Aorta (tissue), 5 donors: ENCODE measurements around the gene CGB5. TPM values are rescaled to one million over a fixed set of nuclear protein-coding genes. Genes with fewer than 3 reads are reported as not detected.
"Not testable (repeated sequence)": the region's sequence is repeated elsewhere in the genome, so short reads cannot be mapped to it uniquely, and the experiment has no call there.

Experiments
- ATAC-seq: fragments of 200-7000 bp; cut with Tn5 transposase; one replicate; pipeline ENCODE4 v1.9.1; 2022; ENCODE audit warnings: moderate library complexity; ENCODE audit not compliant: low FRiP score
- DNase-seq, 2 donors: peaks; one replicate each; pipeline ENCODE4 v3.0.0-alpha.2; 2020
- H3K27ac ChIP-seq, 2 donors: one replicate each; pipeline ENCODE4 v1.5.1; 2013; ENCODE audit warnings: low read length in 2 of 2, mild to moderate bottlenecking in 2 of 2, moderate library complexity in 2 of 2, control low read depth in 1 of 2, inconsistent platforms in 1 of 2, low read depth in 1 of 2
- H3K27me3 ChIP-seq, 2 donors: one replicate each; pipeline ENCODE4 v1.6.1; 2013; ENCODE audit warnings: control low read depth in 1 of 2, low read length in 1 of 2, mild to moderate bottlenecking in 1 of 2, moderate library complexity in 1 of 2; ENCODE audit not compliant: insufficient read depth in 2 of 2, control insufficient read depth in 1 of 2
- H3K36me3 ChIP-seq, 2 donors: one replicate each; pipeline ENCODE4 v1.6.1; 2013; ENCODE audit warnings: control low read depth in 1 of 2, low read length in 1 of 2, mild to moderate bottlenecking in 1 of 2; ENCODE audit not compliant: insufficient read depth in 2 of 2, control insufficient read depth in 1 of 2
- H3K4me1 ChIP-seq, 2 donors: one replicate each; pipeline ENCODE4 v1.6.1; 2013; ENCODE audit warnings: low read length in 2 of 2, control low read depth in 1 of 2, mild to moderate bottlenecking in 1 of 2, moderate library complexity in 1 of 2; ENCODE audit not compliant: insufficient read depth in 2 of 2, control insufficient read depth in 1 of 2
- H3K4me3 ChIP-seq, 2 donors: one replicate each; pipeline ENCODE4 v1.5.1; 2013; ENCODE audit warnings: low read length in 2 of 2, control low read depth in 1 of 2, mild to moderate bottlenecking in 1 of 2
- H3K9me3 ChIP-seq: one replicate; pipeline ENCODE4 v1.6.1; 2013; ENCODE audit warnings: mild to moderate bottlenecking, low read length; ENCODE audit not compliant: control insufficient read depth
- WGBS, 2 donors: extraction: QIAGEN DNeasy Blood & Tissue Kit; methylation state at CpG; one replicate each; pipeline ENCODE4 v1.1.7; 2013; 5-methylcytosine and 5-hydroxymethylcytosine counted together
- intact Hi-C, 2 donors: fragments of 100-400 bp; cut with DNase I; formaldehyde crosslinking; loops; one replicate each; pipeline versions ENCODE4 v1.14.2 to v1.15.0; 2022
- polyA plus RNA-seq, 2 donors: library from polyadenylated mRNA; stranded (reverse); fragments of 200-250 nt; gene quantifications; one replicate each; pipeline ENCODE4 v1.2.3, GENCODE V29; 2013
- total RNA-seq, 2 donors: library from RNA; stranded (reverse); fragmentation: NEBNext Ultra II Directional; extraction: Animal tissue kit (Norgen Biotek cat#: 25700); gene quantifications; one replicate each; pipeline ENCODE4 v1.2.1, GENCODE V29; 2021
- donor health status: healthy with polysubstance abuse.
- donor health status: Bipolar disorder and iron deficiency.
- donor health status: DM: no; HTN: no; CAD: no.
- donor health status: DM: no; HTN: no; CAD: no.
- donor health status: DM: yes; HTN: yes; CAD: no.

Gene CGB5
- total and polyA plus RNA-seq, 4 donors = not detected

DNA sequence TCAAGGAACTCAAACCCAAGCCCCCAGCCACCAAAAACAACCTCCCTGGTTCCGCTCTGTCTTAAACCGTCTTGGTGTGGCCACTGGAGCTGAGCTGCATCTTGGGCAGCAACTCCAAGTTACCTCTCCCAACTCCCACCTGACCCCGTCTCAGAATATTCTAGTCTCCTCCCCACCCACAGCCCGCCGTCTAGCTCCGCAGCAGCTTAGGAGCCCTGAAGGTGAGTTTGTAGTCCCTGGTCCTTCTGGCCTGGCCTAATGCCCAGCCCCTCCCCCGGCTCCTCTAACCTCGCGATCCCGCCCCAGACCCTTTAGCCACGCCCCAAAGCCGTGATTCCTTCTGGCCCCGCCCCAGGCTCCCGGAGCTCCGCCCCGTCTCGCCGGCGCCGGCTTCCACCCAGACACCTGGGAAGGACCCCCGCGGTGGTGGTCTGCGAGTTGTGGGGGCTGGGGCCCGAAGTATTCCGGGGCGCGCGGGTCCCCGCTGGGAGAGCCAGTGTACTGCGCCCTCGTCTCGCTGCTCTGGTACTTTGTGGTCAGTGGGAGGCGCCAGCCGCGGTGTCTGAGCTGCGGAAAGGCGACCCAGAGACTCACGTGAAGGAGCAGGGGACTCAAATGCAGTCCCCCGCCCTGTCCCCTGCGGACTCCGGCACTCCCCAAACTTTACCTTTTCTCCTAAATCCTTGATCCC, 24.3 kb upstream of the CGB5 start:
- Histone ChIP-seq H3K4me3 (no peak overlapping the region), H3K27me3 (no peaks in the 10 kb centered on the region), H3K4me1 (no peaks in the 10 kb centered on the region), H3K27ac (no peak overlapping the region), H3K9me3 (no peaks in the 10 kb centered on the region), H3K36me3 (no peaks in the 10 kb centered on the region)
- WGBS, 2 donors = 14 to 21% methylated on average over 17 to 41 of the region's 41 CpGs
- intact Hi-C loops = no loop called here
- ATAC-seq = peak; percentile 64
- DNase-seq = peak; percentile 76 to 89

- no peaks in the 10 kb centered on the region for H3K36me3 ChIP-seq
- no peak overlapping the region for H3K27ac ChIP-seq
- H3K4me3 ChIP-seq = no peak overlapping the region
- WGBS, 2 donors = 66 to 67% methylated on average over 11 of the region's 11 CpGs
- no peak for ATAC-seq
- intact Hi-C loops = no loop called here
- H3K4me1 ChIP-seq = no peaks in the 10 kb centered on the region
- no peak for DNase-seq
- no peaks in the 10 kb centered on the region for H3K9me3 ChIP-seq
- no peaks in the 10 kb centered on the region for H3K27me3 ChIP-seq
These were observed 23.3 kb upstream of the CGB5 start for GRCh38 chr19:49020342-49020741.

GRCh38 chr19:49020931-49021895, 22.4 kb upstream of the CGB5 start:
- ATAC-seq = no peak
- 50 to 51% methylated on average over 16 of the region's 16 CpGs for WGBS, 2 donors
- Histone ChIP-seq H3K4me3 (no peak overlapping the region), H3K36me3 (no peaks in the 10 kb centered on the region), H3K9me3 (no peaks in the 10 kb centered on the region), H3K27me3 (no peaks in the 10 kb centered on the region), H3K27ac (no peak overlapping the region), H3K4me1 (no peaks in the 10 kb centered on the region)
- intact Hi-C loops = no loop called here
- DNase-seq = no peak

DNA sequence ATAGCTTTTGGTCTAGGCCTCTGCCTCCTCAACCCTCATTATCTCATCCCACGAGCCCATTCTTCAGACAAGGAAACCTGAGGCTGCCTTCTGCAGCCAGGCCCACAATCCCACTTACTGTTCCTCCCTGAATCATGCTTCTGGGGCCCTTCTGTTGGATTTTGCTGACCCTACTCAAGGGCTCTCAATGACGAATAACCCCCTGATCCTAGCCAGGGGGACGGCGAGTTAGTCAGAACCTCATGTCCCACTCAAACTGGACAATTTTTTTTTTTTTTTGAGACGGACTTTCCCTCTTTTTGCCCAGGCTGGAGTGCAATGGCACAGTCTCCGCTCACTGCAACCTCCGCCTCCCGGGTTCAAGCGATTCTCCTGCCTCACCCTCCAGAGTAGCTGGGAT, 21.5 kb upstream of the CGB5 start:
- 89 to 94% methylated on average over 9 of the region's 9 CpGs for WGBS, 2 donors
- intact Hi-C loops = no loop called here
- Histone ChIP-seq H3K4me1 (no peaks in the 10 kb centered on the region), H3K36me3 (no peaks in the 10 kb centered on the region), H3K27me3 (no peaks in the 10 kb centered on the region), H3K4me3 (no peak overlapping the region), H3K9me3 (no peaks in the 10 kb centered on the region), H3K27ac (no peak overlapping the region)
- DNase-seq (no peak), ATAC-seq (no peak)

- H3K9me3 ChIP-seq, H3K27ac ChIP-seq, H3K4me1 ChIP-seq, intact Hi-C loops, DNase-seq, H3K4me3 ChIP-seq, H3K36me3 ChIP-seq, ATAC-seq, H3K27me3 ChIP-seq: not testable (repeated sequence)
- WGBS, 2 donors = 57 to 71% methylated on average over 10 to 13 of the region's 15 CpGs
These were observed 19.4 kb upstream of the CGB5 start, which contains the start of gene CGB3 for GRCh38 chr19:49024233-49024632. CGB3 (minus strand) TSS chr19:49024333; CDS start chr19:49023971, 362 bp downstream.

DNA sequence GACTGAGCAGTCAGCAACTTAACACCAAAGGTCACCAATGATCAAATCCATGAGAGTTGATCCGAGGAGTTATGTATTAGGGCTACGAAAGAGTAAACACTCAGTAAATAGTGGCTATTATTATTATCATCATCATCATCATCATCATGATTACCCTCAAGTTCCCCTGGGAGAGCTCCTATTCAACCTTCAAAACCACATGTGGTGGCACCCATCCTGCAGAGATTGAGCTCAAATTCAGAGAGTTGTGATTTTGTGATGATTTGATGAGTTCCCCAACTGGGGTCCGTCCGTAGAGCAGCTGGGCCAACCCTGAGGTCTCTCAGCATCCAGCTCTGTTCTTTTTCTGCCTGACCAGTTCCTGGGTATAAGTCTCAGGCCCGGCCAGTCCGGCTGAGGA, 18.6 kb upstream of the CGB5 start:
- H3K27me3 ChIP-seq, H3K36me3 ChIP-seq, H3K9me3 ChIP-seq, DNase-seq, H3K27ac ChIP-seq, intact Hi-C loops, H3K4me3 ChIP-seq, H3K4me1 ChIP-seq, ATAC-seq: not testable (repeated sequence)
- 91 to 94% methylated on average over 3 to 4 of the region's 6 CpGs for WGBS, 2 donors

GRCh38 chr19:49025599-49025998, 18.0 kb upstream of the CGB5 start:
- DNase-seq, H3K27me3 ChIP-seq, intact Hi-C loops, H3K4me3 ChIP-seq, H3K9me3 ChIP-seq, H3K36me3 ChIP-seq, ATAC-seq, H3K4me1 ChIP-seq, H3K27ac ChIP-seq: not testable (repeated sequence)
- 80 to 89% methylated on average over 23 of the region's 23 CpGs for WGBS, 2 donors

DNA sequence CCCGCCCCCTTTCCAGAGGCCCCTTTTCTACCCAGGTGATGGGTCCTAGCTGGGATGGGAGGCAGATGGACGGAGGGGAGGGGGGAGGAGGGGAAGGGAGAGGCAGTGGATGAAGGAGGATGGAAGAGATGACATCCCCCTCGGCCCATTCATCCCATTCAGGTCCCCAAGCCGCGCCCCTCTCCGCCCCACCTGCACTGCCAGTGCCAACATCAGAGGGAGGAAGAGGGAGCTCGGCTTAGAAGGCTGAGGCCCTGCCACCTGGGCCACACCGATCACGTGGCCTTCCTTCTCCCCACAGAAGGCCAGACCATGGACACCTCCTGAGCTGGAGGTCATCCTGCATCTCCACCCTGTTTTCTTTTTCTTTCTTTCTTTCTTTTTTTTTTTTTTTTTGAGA, 15.0 kb upstream of the CGB5 start:
- DNase-seq, intact Hi-C loops, H3K9me3 ChIP-seq, H3K4me1 ChIP-seq, ATAC-seq, H3K27me3 ChIP-seq, H3K4me3 ChIP-seq, H3K27ac ChIP-seq, H3K36me3 ChIP-seq: not testable (repeated sequence)
- WGBS, 2 donors = 84 to 87% methylated on average over 4 to 9 of the region's 9 CpGs
